SK-N-SH (cell line): ENCODE results near the gene KLF3. TPM values are rescaled to one million over a fixed set of nuclear protein-coding genes. Genes with fewer than 3 reads are reported as not detected.

Experiments used
- CTCF ChIA-PET: fragments of 300-600, 350-600 bp; formaldehyde crosslinking; extraction: SDS; loops from one replicate; lab custom pipeline; 2021; lab: Yijun Ruan, JAX
- POLR2A ChIA-PET: fragments of 350-600 bp; sonication (Branson Sonifier 250); formaldehyde crosslinking; extraction: SDS; loops from one replicate; lab custom pipeline; 2020; ENCODE audit warnings: antibody characterized with exemption, inconsistent platforms; lab: Yijun Ruan, JAX
- DNase-seq: peaks from one replicate; pipeline ENCODE4 v3.0.0; 2012
- H2AFZ ChIP-seq: fragments of 200-600 bp; sonication (generic); 2 replicates; pipeline ENCODE4 v1.8.1; 2016; ENCODE audit warnings: antibody characterized with exemption, mild to moderate bottlenecking, low read depth
- H3F3A ChIP-seq: fragments of 200-600 bp; sonication (generic); replicated peaks from 2 replicates; pipeline ENCODE3; 2016; ENCODE audit warnings: antibody characterized with exemption, mild to moderate bottlenecking; ENCODE audit not compliant: insufficient read depth
- H3K27ac ChIP-seq, 2 experiments: fragments of 200-500 bp in 1 of 2; fragments of 200-600 bp in 1 of 2; sonication (Bioruptor generic) in 1 of 2; sonication (generic), shearing (Covaris generic) in 1 of 2; 2 replicates each; pipeline versions ENCODE4 v1.5.1 to v1.6.1; 2014 to 2016; ENCODE audit warnings: low read depth in 2 of 2, inconsistent platforms in 1 of 2, low read length in 1 of 2, mild to moderate bottlenecking in 1 of 2, mixed read lengths in 1 of 2
- H3K27me3 ChIP-seq: fragments of 200-600 bp; sonication (generic), shearing (Covaris generic); 2 replicates; pipeline ENCODE4 v1.6.1; 2016; ENCODE audit warnings: mixed run types; ENCODE audit not compliant: insufficient read depth
- H3K36me3 ChIP-seq, 2 experiments: fragments of 200-500 bp in 1 of 2; fragments of 200-600 bp in 1 of 2; sonication (Bioruptor generic) in 1 of 2; sonication (generic) in 1 of 2; replicated peaks in 1 of 2; 2 replicates each; pipeline versions ENCODE3 to v1.5.1; 2014 to 2016; ENCODE audit warnings: low read length in 1 of 2, mild to moderate bottlenecking in 1 of 2; ENCODE audit not compliant: insufficient read depth in 2 of 2, control insufficient read depth in 1 of 2
- H3K4me1 ChIP-seq, 2 experiments: fragments of 200-500 bp in 1 of 2; fragments of 200-600 bp in 1 of 2; sonication (Bioruptor generic) in 1 of 2; sonication (generic), shearing (Covaris generic) in 1 of 2; 2 replicates each; pipeline versions ENCODE4 v1.5.1 to v1.6.1; 2014 to 2016; ENCODE audit warnings: low read depth in 1 of 2, low read length in 1 of 2, mixed run types in 1 of 2; ENCODE audit not compliant: insufficient read depth in 2 of 2, control insufficient read depth in 1 of 2
- H3K4me2 ChIP-seq: fragments of 200-600 bp; sonication (generic), shearing (Covaris generic); 2 replicates; pipeline ENCODE4 v1.6.1; 2017; ENCODE audit warnings: mixed run types
- H3K4me3 ChIP-seq, 2 experiments: fragments of 200-500 bp in 1 of 2; fragments of 200-600 bp in 1 of 2; sonication (Bioruptor generic) in 1 of 2; sonication (generic), shearing (Covaris generic) in 1 of 2; 2 replicates each; pipeline versions ENCODE4 v1.5.1 to v1.8.1; 2014 to 2016; ENCODE audit warnings: low read depth in 2 of 2, inconsistent platforms in 1 of 2, low read length in 1 of 2, mild to moderate bottlenecking in 1 of 2, mixed read lengths in 1 of 2, moderate library complexity in 1 of 2
- H3K79me2 ChIP-seq: fragments of 200-600 bp; sonication (generic); 2 replicates; pipeline ENCODE4 v1.8.1; 2017; ENCODE audit warnings: mild to moderate bottlenecking; ENCODE audit not compliant: insufficient read depth
- H3K9ac ChIP-seq: fragments of 200-600 bp; sonication (generic); 2 replicates; pipeline ENCODE4 v1.6.1; 2017; ENCODE audit warnings: mixed run types
- H3K9me2 ChIP-seq: fragments of 200-600 bp; sonication (generic); 2 replicates; pipeline ENCODE4 v1.6.1; 2017; ENCODE audit warnings: mixed run types
- H3K9me3 ChIP-seq: fragments of 200-600 bp; sonication (generic); 2 replicates; pipeline ENCODE4 v1.6.1; 2017; ENCODE audit warnings: mixed run types, mild to moderate bottlenecking, moderate library complexity
- H4K20me1 ChIP-seq: fragments of 200-600 bp; sonication (generic); 2 replicates; pipeline ENCODE4 v1.6.1; 2017; ENCODE audit warnings: mild to moderate bottlenecking, mixed run types; ENCODE audit not compliant: insufficient read depth
- CHD2 ChIP-seq: fragments of 150-350 bp; IDR thresholded peaks from 2 replicates; pipeline ENCODE4 v1.6.1; 2018; ENCODE audit warnings: low read length; ENCODE audit not compliant: partially characterized antibody
- FOSL2 ChIP-seq: IDR thresholded peaks from 2 replicates; pipeline ENCODE4 v1.4.0; 2012; ENCODE audit warnings: low read depth, mild to moderate bottlenecking, moderate library complexity, borderline replicate concordance
- FOXM1 ChIP-seq: IDR thresholded peaks from 2 replicates; pipeline ENCODE4 v1.4.0; 2012; ENCODE audit warnings: low read depth, mild to moderate bottlenecking
- GABPA ChIP-seq: IDR thresholded peaks from 2 replicates; pipeline ENCODE4 v1.4.0; 2012; ENCODE audit warnings: low read depth, mild to moderate bottlenecking
- GATA2 ChIP-seq: sonication (generic); formaldehyde crosslinking; IDR thresholded peaks from 2 replicates; pipeline ENCODE4 v1.5.0; 2020; ENCODE audit warnings: mild to moderate bottlenecking, missing genetic modification reagents
- MEF2A ChIP-seq: IDR thresholded peaks from 2 replicates; pipeline ENCODE4 v1.4.0; 2012; ENCODE audit warnings: low read depth, borderline replicate concordance
- MXI1 ChIP-seq: IDR thresholded peaks from 2 replicates; pipeline ENCODE4 v1.6.1; 2012; ENCODE audit warnings: mild to moderate bottlenecking, low read depth, low read length, improper control_type of control experiment
- NFIC ChIP-seq: IDR thresholded peaks from 2 replicates; pipeline ENCODE4 v1.4.0; 2012; ENCODE audit warnings: borderline replicate concordance
- POLR2AphosphoS5 ChIP-seq: IDR thresholded peaks from 2 replicates; pipeline ENCODE4 v1.6.1; 2012; ENCODE audit warnings: low read depth, low read length
- RXRA ChIP-seq: IDR thresholded peaks from 2 replicates; pipeline ENCODE4 v1.4.0; 2012; ENCODE audit warnings: low read depth, mild to moderate bottlenecking, borderline replicate concordance
- SMC3 ChIP-seq: IDR thresholded peaks from 2 replicates; pipeline ENCODE4 v1.6.1; 2012; ENCODE audit warnings: low read depth, low read length, improper control_type of control experiment
- TAF1 ChIP-seq: IDR thresholded peaks from 2 replicates; pipeline ENCODE4 v1.6.1; 2012; ENCODE audit warnings: low read depth, mild to moderate bottlenecking, low read length, moderate library complexity, borderline replicate concordance
- TEAD4 ChIP-seq: IDR thresholded peaks from 2 replicates; pipeline ENCODE4 v1.4.0; 2012; ENCODE audit warnings: mild to moderate bottlenecking, borderline replicate concordance; ENCODE audit not compliant: insufficient read depth
- YY1 ChIP-seq: IDR thresholded peaks from 2 replicates; pipeline ENCODE4 v1.4.0; 2012; ENCODE audit warnings: low read depth, mild to moderate bottlenecking
- WGBS: methylation state at CpG from one replicate; pipeline ENCODE4 v1.1.6; 2017; ENCODE audit warnings: low lambda C conversion rate; 5-methylcytosine and 5-hydroxymethylcytosine counted together
- polyA plus RNA-seq, 3 experiments: library from polyadenylated mRNA; depleted of rRNA; stranded (reverse); fragments of >200 nt; gene quantifications; 2 replicates each; pipeline ENCODE4 v1.2.3, GENCODE V29; 2012
- TF ChIP-seq, protein P1 (sequence below): IDR thresholded peaks from 2 replicates; pipeline ENCODE4 v1.6.1; 2012; ENCODE audit warnings: mild to moderate bottlenecking, low read depth, low read length, moderate library complexity
- TF ChIP-seq, protein P2 (sequence below): fragments of 150-350 bp; IDR thresholded peaks from 2 replicates; pipeline ENCODE4 v1.6.1; 2017; ENCODE audit warnings: antibody characterized with exemption, low read length, low read depth, borderline replicate concordance
- TF ChIP-seq, protein P3 (sequence below): fragments of 150-350 bp; IDR thresholded peaks from 2 replicates; pipeline ENCODE4 v1.6.1; 2016; ENCODE audit warnings: mild to moderate bottlenecking, low read depth, low read length
- TF ChIP-seq, protein P4 (sequence below): IDR thresholded peaks from 2 replicates; pipeline ENCODE4 v1.4.0; 2012; ENCODE audit warnings: low read depth, borderline replicate concordance

The KLF3 gene
- polyA plus RNA-seq, 1 of the 3 experiments (the other 2 are of a cell fraction), result 8.2 TPM

DNA sequence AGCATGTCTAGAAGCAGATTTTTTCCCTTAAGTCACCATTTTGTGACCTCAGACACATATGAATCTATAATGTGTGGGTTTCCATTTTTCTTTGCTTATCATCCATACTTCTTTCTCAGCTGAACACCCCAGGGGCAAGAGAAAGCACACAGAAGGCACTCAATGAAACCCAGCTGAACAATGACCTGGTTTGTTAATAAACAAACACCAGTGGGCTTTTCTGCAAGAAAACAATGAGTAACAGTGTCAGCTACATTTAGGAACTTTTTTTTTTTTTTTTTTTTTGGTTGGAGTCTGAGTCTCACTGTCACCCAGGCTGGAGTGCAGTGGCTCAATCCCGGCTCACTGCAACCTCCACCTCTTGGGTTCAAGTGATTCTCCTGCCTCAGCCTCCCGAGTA, 40.7 kb upstream of the KLF3 start:
- Histone ChIP-seq H3K4me1 (no peaks in the 10 kb centered on the region), H3K79me2 (no peaks in the 10 kb centered on the region), H3K36me3 (no peaks in the 10 kb centered on the region), H3K4me3 (no peak overlapping the region), H3K9me3 (no peaks in the 10 kb centered on the region), H3K27me3 (no peaks in the 10 kb centered on the region), H3K9ac (no peak overlapping the region), H3K4me2 (no peak overlapping the region), H4K20me1 (no peaks in the 10 kb centered on the region), H3F3A (no peaks in the 10 kb centered on the region), H2AFZ (no peak overlapping the region), H3K27ac (no peak overlapping the region), H3K9me2 (no peaks in the 10 kb centered on the region)
- 46% methylated on average over 2 of the region's 2 CpGs for WGBS
- TF ChIP-seq YY1 (no peak), TAF1 (no peak), GABPA (no peak), POLR2AphosphoS5 (no peak), TEAD4 (no peak), NFIC (no peak), MEF2A (no peak), MXI1 (no peak), RXRA (no peak)
- TF ChIP-seq, protein P1, sequence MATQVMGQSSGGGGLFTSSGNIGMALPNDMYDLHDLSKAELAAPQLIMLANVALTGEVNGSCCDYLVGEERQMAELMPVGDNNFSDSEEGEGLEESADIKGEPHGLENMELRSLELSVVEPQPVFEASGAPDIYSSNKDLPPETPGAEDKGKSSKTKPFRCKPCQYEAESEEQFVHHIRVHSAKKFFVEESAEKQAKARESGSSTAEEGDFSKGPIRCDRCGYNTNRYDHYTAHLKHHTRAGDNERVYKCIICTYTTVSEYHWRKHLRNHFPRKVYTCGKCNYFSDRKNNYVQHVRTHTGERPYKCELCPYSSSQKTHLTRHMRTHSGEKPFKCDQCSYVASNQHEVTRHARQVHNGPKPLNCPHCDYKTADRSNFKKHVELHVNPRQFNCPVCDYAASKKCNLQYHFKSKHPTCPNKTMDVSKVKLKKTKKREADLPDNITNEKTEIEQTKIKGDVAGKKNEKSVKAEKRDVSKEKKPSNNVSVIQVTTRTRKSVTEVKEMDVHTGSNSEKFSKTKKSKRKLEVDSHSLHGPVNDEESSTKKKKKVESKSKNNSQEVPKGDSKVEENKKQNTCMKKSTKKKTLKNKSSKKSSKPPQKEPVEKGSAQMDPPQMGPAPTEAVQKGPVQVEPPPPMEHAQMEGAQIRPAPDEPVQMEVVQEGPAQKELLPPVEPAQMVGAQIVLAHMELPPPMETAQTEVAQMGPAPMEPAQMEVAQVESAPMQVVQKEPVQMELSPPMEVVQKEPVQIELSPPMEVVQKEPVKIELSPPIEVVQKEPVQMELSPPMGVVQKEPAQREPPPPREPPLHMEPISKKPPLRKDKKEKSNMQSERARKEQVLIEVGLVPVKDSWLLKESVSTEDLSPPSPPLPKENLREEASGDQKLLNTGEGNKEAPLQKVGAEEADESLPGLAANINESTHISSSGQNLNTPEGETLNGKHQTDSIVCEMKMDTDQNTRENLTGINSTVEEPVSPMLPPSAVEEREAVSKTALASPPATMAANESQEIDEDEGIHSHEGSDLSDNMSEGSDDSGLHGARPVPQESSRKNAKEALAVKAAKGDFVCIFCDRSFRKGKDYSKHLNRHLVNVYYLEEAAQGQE, result no peak
- TF ChIP-seq, protein P2, sequence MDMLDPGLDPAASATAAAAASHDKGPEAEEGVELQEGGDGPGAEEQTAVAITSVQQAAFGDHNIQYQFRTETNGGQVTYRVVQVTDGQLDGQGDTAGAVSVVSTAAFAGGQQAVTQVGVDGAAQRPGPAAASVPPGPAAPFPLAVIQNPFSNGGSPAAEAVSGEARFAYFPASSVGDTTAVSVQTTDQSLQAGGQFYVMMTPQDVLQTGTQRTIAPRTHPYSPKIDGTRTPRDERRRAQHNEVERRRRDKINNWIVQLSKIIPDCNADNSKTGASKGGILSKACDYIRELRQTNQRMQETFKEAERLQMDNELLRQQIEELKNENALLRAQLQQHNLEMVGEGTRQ, result no peak
- TF ChIP-seq, protein P3, sequence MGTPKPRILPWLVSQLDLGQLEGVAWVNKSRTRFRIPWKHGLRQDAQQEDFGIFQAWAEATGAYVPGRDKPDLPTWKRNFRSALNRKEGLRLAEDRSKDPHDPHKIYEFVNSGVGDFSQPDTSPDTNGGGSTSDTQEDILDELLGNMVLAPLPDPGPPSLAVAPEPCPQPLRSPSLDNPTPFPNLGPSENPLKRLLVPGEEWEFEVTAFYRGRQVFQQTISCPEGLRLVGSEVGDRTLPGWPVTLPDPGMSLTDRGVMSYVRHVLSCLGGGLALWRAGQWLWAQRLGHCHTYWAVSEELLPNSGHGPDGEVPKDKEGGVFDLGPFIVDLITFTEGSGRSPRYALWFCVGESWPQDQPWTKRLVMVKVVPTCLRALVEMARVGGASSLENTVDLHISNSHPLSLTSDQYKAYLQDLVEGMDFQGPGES, result no peak
- ChIA-PET POLR2A (no interaction called here), CTCF (no interaction called here)
- DNase-seq, result no peak

DNA sequence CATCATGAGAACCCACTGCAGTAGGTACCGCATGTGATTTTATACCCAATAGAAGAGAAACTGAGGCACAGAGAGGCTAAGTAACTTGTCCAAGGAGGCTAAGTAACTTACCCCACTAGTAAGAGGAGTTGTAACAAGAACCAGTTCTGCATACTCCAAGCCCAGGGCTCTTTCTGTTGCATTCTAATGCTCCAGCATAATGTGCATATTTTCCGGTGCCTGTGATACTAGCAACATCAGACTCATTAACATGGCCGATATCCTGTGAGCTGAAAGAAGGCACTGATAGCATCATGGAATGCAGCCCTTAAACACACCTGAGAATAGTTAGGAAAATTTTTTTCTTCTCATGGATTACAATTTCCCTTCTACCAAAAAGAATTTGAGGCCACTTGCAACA, 39.7 kb upstream of the KLF3 start:
- Histone ChIP-seq H4K20me1 (no peaks in the 10 kb centered on the region), H3F3A (no peaks in the 10 kb centered on the region), H3K27me3 (no peaks in the 10 kb centered on the region), H3K9me2 (no peaks in the 10 kb centered on the region), H3K27ac (no peak overlapping the region), H2AFZ (no peak overlapping the region), H3K4me3 (no peak overlapping the region), H3K79me2 (no peaks in the 10 kb centered on the region), H3K36me3 (no peaks in the 10 kb centered on the region), H3K4me1 (no peaks in the 10 kb centered on the region), H3K4me2 (no peak overlapping the region), H3K9ac (no peak overlapping the region), H3K9me3 (no peaks in the 10 kb centered on the region)
- TF ChIP-seq RXRA (no peak), YY1 (no peak), CHD2 (no peak), GATA2 (CRISPR knock-in tag) (no peak), FOXM1 (no peak), FOSL2 (no peak), POLR2AphosphoS5 (no peak), GABPA (no peak), SMC3 (no peak), TEAD4 (no peak)
- TF ChIP-seq, protein P2, result no peak
- TF ChIP-seq, protein P4, sequence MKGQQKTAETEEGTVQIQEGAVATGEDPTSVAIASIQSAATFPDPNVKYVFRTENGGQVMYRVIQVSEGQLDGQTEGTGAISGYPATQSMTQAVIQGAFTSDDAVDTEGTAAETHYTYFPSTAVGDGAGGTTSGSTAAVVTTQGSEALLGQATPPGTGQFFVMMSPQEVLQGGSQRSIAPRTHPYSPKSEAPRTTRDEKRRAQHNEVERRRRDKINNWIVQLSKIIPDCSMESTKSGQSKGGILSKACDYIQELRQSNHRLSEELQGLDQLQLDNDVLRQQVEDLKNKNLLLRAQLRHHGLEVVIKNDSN, result no peak
- ChIA-PET CTCF (no interaction called here), POLR2A (no interaction called here)
- 97% methylated on average over 3 of the region's 3 CpGs for WGBS
- no peak for DNase-seq
